ENCODE data around the gene MORC2. TPM values are rescaled to one million over a fixed set of nuclear protein-coding genes. Genes with fewer than 3 reads are reported as not detected.

The MORC2 gene
- total and polyA plus RNA-seq, 9 of the 15 experiments (the other 6 are each of a cell fraction or from before 2014, with no cell fraction given), result 3.3 to 34.7 (median 16.7) TPM

DNA sequence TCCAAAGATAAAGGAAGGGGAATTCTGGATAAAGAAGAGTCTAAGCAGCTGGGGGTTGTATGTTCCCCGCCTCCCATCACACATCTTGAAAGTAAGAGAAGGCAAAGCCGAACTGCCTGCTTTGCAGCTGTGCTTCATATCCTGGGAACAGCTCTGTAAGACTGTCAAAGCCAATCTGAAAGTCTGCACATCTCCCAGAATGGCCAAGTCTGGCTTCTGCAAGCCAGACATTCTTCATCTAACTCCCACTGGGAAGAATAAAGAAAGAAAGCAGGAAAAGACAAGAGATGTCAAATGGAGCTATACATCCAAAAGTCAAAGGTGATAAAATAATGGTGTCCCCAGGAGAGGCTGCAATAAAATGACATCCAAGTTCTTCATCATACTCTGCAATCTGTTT is 15.4 kb downstream of the MORC2 start:
- H3K36me3 ChIP-seq (ENCODE audit: control insufficient read depth, insufficient read depth, low read length), result peaks cover 90% of the 10 kb centered on the region
- BruUV-seq (replicated peaks), result no TSS peak
- no peaks in the 10 kb centered on the region for H3K9me3 ChIP-seq (replicated peaks; ENCODE audit: control insufficient read depth, insufficient read depth, low read depth, low read length)
- FAIRE-seq (no peak), ATAC-seq (no peak), DNase-seq (ENCODE audit: extremely low read depth in 1 of 4, low spot score in 3 of 4) (no peak)
- WGBS (ENCODE audit: insufficient coverage, low coverage, missing lambda C conversion rate), result 100% methylated on average over 1 of the region's 2 CpGs
- in situ Hi-C loops (cut with MboI), result loop anchor here (5.0 to 10.0 kb wide), 2 partner anchors 134 to 202 kb away; no protein-coding TSS in a partner anchor
- H2AFZ ChIP-seq (ENCODE audit: low read depth, low read length), result no peak overlapping the region
- no peaks in the 10 kb centered on the region for H3K4me1 ChIP-seq (replicated peaks in 1 of 2; ENCODE audit: control insufficient read depth in 2 of 2, insufficient read depth in 2 of 2, low read length in 2 of 2)
- H3K9me1 ChIP-seq (ENCODE audit: control insufficient read depth, insufficient read depth, low read length), result no peaks in the 10 kb centered on the region
- no peak overlapping the region for H3K4me3 ChIP-seq
- 0 out of 3 replicates have a peak, but pooled peaks cover 3% of the 10 kb centered on the region for H3K79me2 ChIP-seq (ENCODE audit: control insufficient read depth, insufficient read depth, low read length)
- H3K9ac ChIP-seq (ENCODE audit: insufficient read depth in 1 of 2, low read depth in 2 of 2, low read length in 2 of 2), result no peak overlapping the region
- intact Hi-C loops (cut with micrococcal nuclease), result no loop called here
- no peaks in the 10 kb centered on the region for H3K27me3 ChIP-seq (ENCODE audit: control insufficient read depth in 2 of 2, insufficient read depth in 2 of 2, low read length in 2 of 2)
- ChIA-PET POLR2A (interaction anchor here (1.0 kb wide), 1 partner anchor 15 kb away, joined by 3 read pairs; the partner anchor contains the start of genes MORC2 and TUG1), CTCF (ENCODE audit: low intra/inter-chr PET ratio) (no interaction called here)
- H3K4me2 ChIP-seq (ENCODE audit: insufficient read depth, low read length), result no peak overlapping the region
- H3K27ac ChIP-seq (ENCODE audit: extremely low read depth, low read depth, low read length), result no peak overlapping the region
- no peaks in the 10 kb centered on the region for H4K20me1 ChIP-seq (replicated peaks; ENCODE audit: control insufficient read depth, insufficient read depth, low read length)
- TF ChIP-seq, protein P1, sequence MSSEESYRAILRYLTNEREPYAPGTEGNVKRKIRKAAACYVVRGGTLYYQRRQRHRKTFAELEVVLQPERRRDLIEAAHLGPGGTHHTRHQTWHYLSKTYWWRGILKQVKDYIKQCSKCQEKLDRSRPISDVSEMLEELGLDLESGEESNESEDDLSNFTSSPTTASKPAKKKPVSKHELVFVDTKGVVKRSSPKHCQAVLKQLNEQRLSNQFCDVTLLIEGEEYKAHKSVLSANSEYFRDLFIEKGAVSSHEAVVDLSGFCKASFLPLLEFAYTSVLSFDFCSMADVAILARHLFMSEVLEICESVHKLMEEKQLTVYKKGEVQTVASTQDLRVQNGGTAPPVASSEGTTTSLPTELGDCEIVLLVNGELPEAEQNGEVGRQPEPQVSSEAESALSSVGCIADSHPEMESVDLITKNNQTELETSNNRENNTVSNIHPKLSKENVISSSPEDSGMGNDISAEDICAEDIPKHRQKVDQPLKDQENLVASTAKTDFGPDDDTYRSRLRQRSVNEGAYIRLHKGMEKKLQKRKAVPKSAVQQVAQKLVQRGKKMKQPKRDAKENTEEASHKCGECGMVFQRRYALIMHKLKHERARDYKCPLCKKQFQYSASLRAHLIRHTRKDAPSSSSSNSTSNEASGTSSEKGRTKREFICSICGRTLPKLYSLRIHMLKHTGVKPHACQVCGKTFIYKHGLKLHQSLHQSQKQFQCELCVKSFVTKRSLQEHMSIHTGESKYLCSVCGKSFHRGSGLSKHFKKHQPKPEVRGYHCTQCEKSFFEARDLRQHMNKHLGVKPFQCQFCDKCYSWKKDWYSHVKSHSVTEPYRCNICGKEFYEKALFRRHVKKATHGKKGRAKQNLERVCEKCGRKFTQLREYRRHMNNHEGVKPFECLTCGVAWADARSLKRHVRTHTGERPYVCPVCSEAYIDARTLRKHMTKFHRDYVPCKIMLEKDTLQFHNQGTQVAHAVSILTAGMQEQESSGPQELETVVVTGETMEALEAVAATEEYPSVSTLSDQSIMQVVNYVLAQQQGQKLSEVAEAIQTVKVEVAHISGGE (CRISPR knock-in tag; IDR thresholded peaks at IDR 0.05), result no peak
- TF ChIP-seq ERF (CRISPR knock-in tag; IDR thresholded peaks at IDR 0.05) (no peak), CREB3 (tag; conservative IDR thresholded peaks at IDR 0.05; ENCODE audit: low read depth) (no peak), ZNF184 (CRISPR knock-in tag; IDR thresholded peaks at IDR 0.05) (no peak), ZNF589 (CRISPR knock-in tag; IDR thresholded peaks at IDR 0.05; ENCODE audit: low read depth) (no peak), LCOR (CRISPR knock-in tag; IDR thresholded peaks at IDR 0.05) (no peak)
- TF ChIP-seq, protein P2, sequence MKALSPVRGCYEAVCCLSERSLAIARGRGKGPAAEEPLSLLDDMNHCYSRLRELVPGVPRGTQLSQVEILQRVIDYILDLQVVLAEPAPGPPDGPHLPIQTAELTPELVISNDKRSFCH (CRISPR knock-in tag; IDR thresholded peaks at IDR 0.05), result no peak
- TF ChIP-seq, protein P2 (tag; IDR thresholded peaks at IDR 0.05), result no peak
- TF ChIP-seq, protein P3, sequence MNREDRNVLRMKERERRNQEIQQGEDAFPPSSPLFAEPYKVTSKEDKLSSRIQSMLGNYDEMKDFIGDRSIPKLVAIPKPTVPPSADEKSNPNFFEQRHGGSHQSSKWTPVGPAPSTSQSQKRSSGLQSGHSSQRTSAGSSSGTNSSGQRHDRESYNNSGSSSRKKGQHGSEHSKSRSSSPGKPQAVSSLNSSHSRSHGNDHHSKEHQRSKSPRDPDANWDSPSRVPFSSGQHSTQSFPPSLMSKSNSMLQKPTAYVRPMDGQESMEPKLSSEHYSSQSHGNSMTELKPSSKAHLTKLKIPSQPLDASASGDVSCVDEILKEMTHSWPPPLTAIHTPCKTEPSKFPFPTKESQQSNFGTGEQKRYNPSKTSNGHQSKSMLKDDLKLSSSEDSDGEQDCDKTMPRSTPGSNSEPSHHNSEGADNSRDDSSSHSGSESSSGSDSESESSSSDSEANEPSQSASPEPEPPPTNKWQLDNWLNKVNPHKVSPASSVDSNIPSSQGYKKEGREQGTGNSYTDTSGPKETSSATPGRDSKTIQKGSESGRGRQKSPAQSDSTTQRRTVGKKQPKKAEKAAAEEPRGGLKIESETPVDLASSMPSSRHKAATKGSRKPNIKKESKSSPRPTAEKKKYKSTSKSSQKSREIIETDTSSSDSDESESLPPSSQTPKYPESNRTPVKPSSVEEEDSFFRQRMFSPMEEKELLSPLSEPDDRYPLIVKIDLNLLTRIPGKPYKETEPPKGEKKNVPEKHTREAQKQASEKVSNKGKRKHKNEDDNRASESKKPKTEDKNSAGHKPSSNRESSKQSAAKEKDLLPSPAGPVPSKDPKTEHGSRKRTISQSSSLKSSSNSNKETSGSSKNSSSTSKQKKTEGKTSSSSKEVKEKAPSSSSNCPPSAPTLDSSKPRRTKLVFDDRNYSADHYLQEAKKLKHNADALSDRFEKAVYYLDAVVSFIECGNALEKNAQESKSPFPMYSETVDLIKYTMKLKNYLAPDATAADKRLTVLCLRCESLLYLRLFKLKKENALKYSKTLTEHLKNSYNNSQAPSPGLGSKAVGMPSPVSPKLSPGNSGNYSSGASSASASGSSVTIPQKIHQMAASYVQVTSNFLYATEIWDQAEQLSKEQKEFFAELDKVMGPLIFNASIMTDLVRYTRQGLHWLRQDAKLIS (CRISPR knock-in tag; IDR thresholded peaks at IDR 0.05), result no peak

All from K562 (cell line).